Measurements from ENCODE around the gene AOC3. TPM values are rescaled to one million over a fixed set of nuclear protein-coding genes. Genes with fewer than 3 reads are reported as not detected.

Gene AOC3
- total and polyA plus RNA-seq, 2 of the 13 experiments (the other 11 are each of a cell fraction or from before 2014, with no cell fraction given): 8.7 to 51.7 TPM

GRCh38 chr17:42871647-42872046 lies 20.6 kb downstream of the AOC3 start (continued):
- no peak for TF ChIP-seq SNAPC4 (CRISPR knock-in tag; IDR thresholded peaks at IDR 0.05)
- TF ChIP-seq ZNF281 (CRISPR knock-in tag; IDR thresholded peaks at IDR 0.05; ENCODE audit: borderline replicate concordance): no peak
- TF ChIP-seq ZNF605 (CRISPR knock-in tag; IDR thresholded peaks at IDR 0.05): no peak
- TF ChIP-seq ZNF572 (CRISPR knock-in tag; IDR thresholded peaks at IDR 0.05): 0 out of 2 replicates have a peak, but pooled peaks have one; percentile 68
- peak; percentile 74; the same call in 1 of the 2 replicates for TF ChIP-seq ZNF629 (CRISPR knock-in tag; conservative IDR thresholded peaks at IDR 0.05)
- TF ChIP-seq YEATS4 (CRISPR knock-in tag; IDR thresholded peaks at IDR 0.05; ENCODE audit: borderline replicate concordance): no peak

Data from HepG2 (cell line).